GM18907 (cell line): ENCODE data around the gene MYRFL.

ENCODE experiments used
- ATAC-seq: cut with Tn5 transposase; IDR thresholded peaks from one replicate; pipeline ENCODE4 v1.9.1; 2021; ENCODE audit warnings: mild to moderate bottlenecking, moderate library complexity; ENCODE audit not compliant: unreplicated experiment

MYRFL gene

GRCh38 chr12:69894800-69895383, 69.9 kb downstream of the MYRFL start:
- no peak for ATAC-seq

GRCh38 chr12:69896653-69897381, 71.8 kb downstream of the MYRFL start:
- ATAC-seq, result no peak

- no peak for ATAC-seq
Measured at GRCh38 chr12:69897744-69898143, 72.7 kb downstream of the MYRFL start.

GRCh38 chr12:69898236-69898635, 73.2 kb downstream of the MYRFL start:
- no peak for ATAC-seq

- peak; percentile 83 for ATAC-seq
Measured at GRCh38 chr12:69900720-69901131, 75.7 kb downstream of the MYRFL start.

- no peak for ATAC-seq
Measured at GRCh38 chr12:69901221-69901905, 76.3 kb downstream of the MYRFL start.

GRCh38 chr12:69903548-69903947, 78.5 kb downstream of the MYRFL start:
- ATAC-seq, result no peak

- ATAC-seq, result no peak
Measured at GRCh38 chr12:69904777-69905176, 79.8 kb downstream of the MYRFL start.

GRCh38 chr12:69905801-69906200, 80.8 kb downstream of the MYRFL start:
- ATAC-seq, result no peak

GRCh38 chr12:69906411-69907216, 81.6 kb downstream of the MYRFL start:
- peak; percentile 89 for ATAC-seq

GRCh38 chr12:69908203-69908602, 83.2 kb downstream of the MYRFL start:
- ATAC-seq, result no peak

GRCh38 chr12:69910694-69911093, 85.7 kb downstream of the MYRFL start:
- ATAC-seq, result no peak

- no peak for ATAC-seq
Measured at GRCh38 chr12:69913526-69913925, 88.5 kb downstream of the MYRFL start.

- no peak for ATAC-seq
Measured at GRCh38 chr12:69915964-69916363, 90.9 kb downstream of the MYRFL start.

GRCh38 chr12:69916544-69917235, 91.7 kb downstream of the MYRFL start:
- no peak for ATAC-seq

GRCh38 chr12:69918287-69918686, 93.3 kb downstream of the MYRFL start:
- ATAC-seq, result no peak

GRCh38 chr12:69919495-69919894, 94.5 kb downstream of the MYRFL start:
- no peak for ATAC-seq

GRCh38 chr12:69921831-69922230, 96.8 kb downstream of the MYRFL start:
- no peak for ATAC-seq

- ATAC-seq, result no peak
Measured at GRCh38 chr12:69922999-69923398, 98.0 kb downstream of the MYRFL start.

- no peak for ATAC-seq
Measured at GRCh38 chr12:69925291-69925690, 100.3 kb downstream of the MYRFL start.

- ATAC-seq, result no peak
Measured at GRCh38 chr12:69927164-69927563, 102.1 kb downstream of the MYRFL start.
